CD1c-positive myeloid dendritic cell (primary cell): ENCODE measurements around the gene SYCP3.
A peak's percentile ranks its signal among the peaks of the same experiment; 100 is the strongest.
"Not testable (repeated sequence)": the region's sequence is repeated elsewhere in the genome, so short reads cannot be mapped to it uniquely, and the experiment has no call there.

ENCODE experiments used
- DNase-seq: peaks from one replicate; pipeline ENCODE4 v3.0.0-alpha.2; 2016; ENCODE audit errors: extremely low spot score

SYCP3 gene

GRCh38 chr12:101713930-101714329 is 25.3 kb downstream of the SYCP3 start:
- no peak for DNase-seq

- no peak for DNase-seq
Observed at GRCh38 chr12:101713059-101713682, 26.1 kb downstream of the SYCP3 start.

- DNase-seq: no peak
Observed at GRCh38 chr12:101710288-101710687, 29.0 kb downstream of the SYCP3 start.

- no peak for DNase-seq
Observed at GRCh38 chr12:101707131-101707782, 32.0 kb downstream of the SYCP3 start.

- DNase-seq: no peak
Observed at GRCh38 chr12:101706403-101706802, 32.9 kb downstream of the SYCP3 start.

GRCh38 chr12:101703487-101703886 is 35.8 kb downstream of the SYCP3 start:
- no peak for DNase-seq

- no peak for DNase-seq
Observed at GRCh38 chr12:101700299-101700820, 38.9 kb downstream of the SYCP3 start.

GRCh38 chr12:101698800-101699347 is 40.4 kb downstream of the SYCP3 start:
- no peak for DNase-seq

- DNase-seq: peak; percentile 47
Observed at GRCh38 chr12:101697930-101698799, 41.1 kb downstream of the SYCP3 start.

- DNase-seq: peak; percentile 59
Observed at GRCh38 chr12:101697197-101697929, 41.9 kb downstream of the SYCP3 start, which contains the start of gene CHPT1. Gene CHPT1, plus strand, starts transcription at chr12:101697640. Its CDS starts 222 bp downstream, at chr12:101697862.

GRCh38 chr12:101696251-101697196 is 42.7 kb downstream of the SYCP3 start:
- DNase-seq: peak; percentile 26

GRCh38 chr12:101695706-101696105 is 43.6 kb downstream of the SYCP3 start:
- no peak for DNase-seq

- DNase-seq: no peak
Observed at GRCh38 chr12:101694986-101695385, 44.3 kb downstream of the SYCP3 start.

DNA sequence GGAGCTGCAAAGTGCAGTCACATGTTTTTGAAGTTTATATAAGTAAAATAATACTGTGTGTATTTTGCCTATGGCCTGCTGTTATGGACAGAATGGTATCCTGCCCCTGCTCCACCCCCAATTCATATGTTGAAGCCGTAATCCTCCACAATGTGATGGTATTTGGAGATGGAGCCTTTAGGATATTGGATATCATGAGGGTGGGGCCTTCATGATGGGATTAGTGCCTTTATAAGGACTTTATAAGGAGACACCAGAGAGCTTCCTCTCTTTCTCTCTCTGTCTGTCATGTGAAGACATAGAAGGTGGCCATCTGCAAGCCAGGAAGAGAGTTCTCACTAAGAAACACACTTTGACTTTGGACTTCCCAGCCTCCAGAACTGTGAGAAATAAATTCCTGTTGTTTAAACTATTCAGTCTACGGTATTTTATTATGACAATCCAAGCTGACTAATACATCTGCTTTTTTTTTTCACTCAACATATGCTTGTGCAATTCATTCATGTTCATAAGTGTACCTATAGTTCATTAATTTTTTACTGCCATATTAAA is 44.9 kb downstream of the SYCP3 start:
- DNase-seq: no peak

DNA sequence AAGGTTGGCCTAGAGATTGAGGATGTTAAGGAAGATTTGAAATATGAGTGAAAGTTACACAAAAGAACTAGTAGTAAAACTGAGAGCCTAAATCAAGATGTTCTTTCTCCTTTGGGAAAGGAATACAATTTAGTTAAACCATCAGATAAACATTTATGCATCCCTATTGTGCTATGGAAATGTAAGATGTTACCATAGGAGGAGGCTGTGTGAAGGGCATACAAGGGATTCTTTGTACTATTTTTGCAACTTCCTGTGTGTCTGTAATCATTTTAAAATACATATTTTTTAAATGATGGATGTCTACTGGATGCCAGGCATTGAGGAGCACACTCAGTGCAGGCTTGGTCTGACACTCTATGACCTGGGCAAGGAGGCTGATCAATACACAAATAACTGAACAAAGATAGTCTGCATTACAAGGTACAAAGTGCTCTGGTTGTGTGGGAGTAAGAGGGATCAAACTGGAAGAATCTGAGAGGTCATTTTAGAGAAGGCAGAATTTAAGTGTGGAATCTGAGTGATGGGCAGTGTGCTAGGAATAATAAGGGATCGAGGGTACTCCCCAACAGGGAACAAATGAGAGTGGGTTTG is 47.7 kb downstream of the SYCP3 start:
- no peak for DNase-seq

DNA sequence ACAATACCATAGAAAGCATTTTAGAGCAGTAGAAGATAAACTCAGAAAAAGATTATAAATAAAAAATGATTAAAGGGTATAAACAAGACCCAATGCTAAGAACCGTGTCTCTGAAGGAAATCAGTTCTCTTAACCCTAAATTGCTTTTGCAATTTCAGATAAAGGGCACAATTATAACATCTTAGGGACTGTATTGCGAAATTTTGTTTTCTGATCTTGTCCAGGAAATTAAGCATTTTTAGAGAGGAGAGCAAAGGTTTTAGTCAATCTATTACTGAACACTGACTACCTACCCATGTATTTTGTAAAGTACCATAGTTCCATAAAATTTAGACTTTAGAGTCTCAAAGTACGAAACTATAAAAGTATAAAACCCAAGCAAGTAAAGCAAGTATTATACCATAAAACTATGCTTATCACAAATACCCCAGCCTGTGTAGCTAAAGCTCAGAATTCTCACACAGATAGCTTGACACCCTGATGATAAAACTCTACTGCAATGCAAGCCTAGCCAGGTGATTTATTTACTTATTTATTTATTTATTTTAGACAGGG is 48.6 kb downstream of the SYCP3 start:
- DNase-seq: no peak

DNA sequence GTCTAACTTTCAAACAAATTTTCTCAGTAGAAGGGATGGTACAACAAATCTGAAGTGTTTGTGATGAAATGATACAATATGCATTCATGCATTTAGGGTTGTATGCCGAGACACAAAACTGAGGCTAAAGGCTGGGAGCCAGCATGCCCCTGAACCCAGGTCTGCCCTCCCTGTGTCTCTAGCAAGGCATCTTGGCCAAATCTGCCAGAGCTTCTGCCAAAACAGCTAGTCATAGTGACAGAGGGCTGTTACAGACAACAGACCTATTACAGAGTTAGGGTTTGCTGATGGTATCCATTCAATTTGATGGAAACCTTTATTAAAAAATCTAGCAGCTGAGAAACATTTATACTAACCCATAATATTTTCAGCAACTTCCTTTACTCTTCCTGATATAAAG is 53.1 kb downstream of the SYCP3 start:
- no peak for DNase-seq

GRCh38 chr12:101685092-101685491 is 54.2 kb downstream of the SYCP3 start:
- DNase-seq: no peak

DNA sequence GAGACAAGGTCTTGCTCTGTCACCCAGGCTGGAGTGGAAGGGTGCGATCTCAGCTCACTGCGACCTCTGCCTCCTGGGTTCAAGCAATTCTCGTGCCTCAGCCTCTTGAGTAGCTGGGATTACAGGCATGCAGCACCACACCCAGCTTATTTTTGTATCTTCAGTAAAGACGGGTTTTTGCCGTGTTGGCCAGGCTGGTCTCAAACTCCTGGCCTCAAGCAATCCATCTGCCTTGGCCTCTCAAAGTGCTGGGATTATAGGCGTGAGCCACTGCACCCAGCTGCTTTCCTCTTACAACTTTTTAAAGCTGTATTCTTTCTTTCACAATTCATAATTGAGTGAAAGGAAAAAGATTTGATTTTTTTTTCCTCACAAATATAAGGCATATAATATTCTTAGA is 57.6 kb downstream of the SYCP3 start:
- not testable (repeated sequence) for DNase-seq
